ENCODE results near the gene STRN3. TPM values are rescaled to one million over a fixed set of nuclear protein-coding genes. Genes with fewer than 3 reads are reported as not detected.

The STRN3 gene
- total RNA-seq, 1 donor from 2014 or later: 42.7 TPM

- Mint-ChIP-seq H3K9me3 (ENCODE audit: unreplicated experiment) (no peaks in the 10 kb centered on the region), H3K4me1 (ENCODE audit: unreplicated experiment) (peaks cover 12% of the 10 kb centered on the region), H3K27me3 (ENCODE audit: unreplicated experiment) (peaks cover 2% of the 10 kb centered on the region), H3K27ac (ENCODE audit: unreplicated experiment) (peak overlapping the region; percentile 72), H3K4me3 (ENCODE audit: unreplicated experiment) (peak overlapping the region; percentile 13), H3K36me3 (ENCODE audit: low read depth, unreplicated experiment) (peaks cover 17% of the 10 kb centered on the region)
- DNase-seq (ENCODE audit: low spot score): no peak
- TF ChIP-seq, protein P1, sequence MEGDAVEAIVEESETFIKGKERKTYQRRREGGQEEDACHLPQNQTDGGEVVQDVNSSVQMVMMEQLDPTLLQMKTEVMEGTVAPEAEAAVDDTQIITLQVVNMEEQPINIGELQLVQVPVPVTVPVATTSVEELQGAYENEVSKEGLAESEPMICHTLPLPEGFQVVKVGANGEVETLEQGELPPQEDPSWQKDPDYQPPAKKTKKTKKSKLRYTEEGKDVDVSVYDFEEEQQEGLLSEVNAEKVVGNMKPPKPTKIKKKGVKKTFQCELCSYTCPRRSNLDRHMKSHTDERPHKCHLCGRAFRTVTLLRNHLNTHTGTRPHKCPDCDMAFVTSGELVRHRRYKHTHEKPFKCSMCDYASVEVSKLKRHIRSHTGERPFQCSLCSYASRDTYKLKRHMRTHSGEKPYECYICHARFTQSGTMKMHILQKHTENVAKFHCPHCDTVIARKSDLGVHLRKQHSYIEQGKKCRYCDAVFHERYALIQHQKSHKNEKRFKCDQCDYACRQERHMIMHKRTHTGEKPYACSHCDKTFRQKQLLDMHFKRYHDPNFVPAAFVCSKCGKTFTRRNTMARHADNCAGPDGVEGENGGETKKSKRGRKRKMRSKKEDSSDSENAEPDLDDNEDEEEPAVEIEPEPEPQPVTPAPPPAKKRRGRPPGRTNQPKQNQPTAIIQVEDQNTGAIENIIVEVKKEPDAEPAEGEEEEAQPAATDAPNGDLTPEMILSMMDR (IDR thresholded peaks at IDR 0.05; ENCODE audit: unreplicated experiment): no peak
These were observed 29.1 kb downstream of the STRN3 start for GRCh38 chr14:30996892-30997659.

GRCh38 chr14:30995689-30996088, 30.5 kb downstream of the STRN3 start:
- Mint-ChIP-seq H3K4me3 (ENCODE audit: unreplicated experiment) (no peak overlapping the region), H3K27ac (ENCODE audit: unreplicated experiment) (no peak overlapping the region), H3K27me3 (ENCODE audit: unreplicated experiment) (no peaks in the 10 kb centered on the region), H3K36me3 (ENCODE audit: low read depth, unreplicated experiment) (peaks cover 10% of the 10 kb centered on the region), H3K4me1 (ENCODE audit: unreplicated experiment) (peaks cover 19% of the 10 kb centered on the region), H3K9me3 (ENCODE audit: unreplicated experiment) (no peaks in the 10 kb centered on the region)
- TF ChIP-seq, protein P1 (IDR thresholded peaks at IDR 0.05; ENCODE audit: unreplicated experiment): no peak
- DNase-seq (ENCODE audit: low spot score): no peak

GRCh38 chr14:30994681-30995620, 31.2 kb downstream of the STRN3 start:
- Mint-ChIP-seq H3K4me1 (ENCODE audit: unreplicated experiment) (peaks cover 18% of the 10 kb centered on the region), H3K4me3 (ENCODE audit: unreplicated experiment) (no peak overlapping the region), H3K36me3 (ENCODE audit: low read depth, unreplicated experiment) (peaks cover 10% of the 10 kb centered on the region), H3K27me3 (ENCODE audit: unreplicated experiment) (no peaks in the 10 kb centered on the region), H3K27ac (ENCODE audit: unreplicated experiment) (no peak overlapping the region), H3K9me3 (ENCODE audit: unreplicated experiment) (no peaks in the 10 kb centered on the region)
- DNase-seq (ENCODE audit: low spot score): no peak
- TF ChIP-seq, protein P1 (IDR thresholded peaks at IDR 0.05; ENCODE audit: unreplicated experiment): no peak

GRCh38 chr14:30993071-30993470, 33.1 kb downstream of the STRN3 start:
- H3K27me3 Mint-ChIP-seq (ENCODE audit: unreplicated experiment): no peaks in the 10 kb centered on the region

More at GRCh38 chr14:30993071-30993470, 33.1 kb downstream of the STRN3 start:
- Mint-ChIP-seq H3K27ac (ENCODE audit: unreplicated experiment) (no peak overlapping the region), H3K9me3 (ENCODE audit: unreplicated experiment) (no peaks in the 10 kb centered on the region), H3K36me3 (ENCODE audit: low read depth, unreplicated experiment) (peaks cover 10% of the 10 kb centered on the region), H3K4me3 (ENCODE audit: unreplicated experiment) (no peak overlapping the region), H3K4me1 (ENCODE audit: unreplicated experiment) (peaks cover 24% of the 10 kb centered on the region)
- TF ChIP-seq, protein P1 (IDR thresholded peaks at IDR 0.05; ENCODE audit: unreplicated experiment): no peak
- DNase-seq (ENCODE audit: low spot score): no peak
